Fibroblast of the aortic adventitia (primary cell): ENCODE results near the gene EIF1AD. TPM values are rescaled to one million over a fixed set of nuclear protein-coding genes. Genes with fewer than 3 reads are reported as not detected.

Experiments
- DNase-seq: peaks from one replicate; pipeline ENCODE4 v3.0.0-alpha.2; 2010; ENCODE audit warnings: low read depth
- H3K4me3 ChIP-seq: 2 replicates; pipeline ENCODE4 v1.5.1; 2011; ENCODE audit warnings: low read depth, mild to moderate bottlenecking, control low read depth, low read length, moderate library complexity
- total RNA-seq: library from RNA; depleted of rRNA; stranded (reverse); fragments of >200 nt; gene quantifications from 2 replicates; pipeline ENCODE4 v1.2.3, GENCODE V29; 2012; ENCODE audit warnings: low replicate concordance
- TF ChIP-seq, protein P1 (sequence below): IDR thresholded peaks from 2 replicates; pipeline ENCODE4 v1.5.1; 2011; ENCODE audit warnings: mild to moderate bottlenecking, low read length, control low read depth, inconsistent platforms; ENCODE audit not compliant: insufficient read depth

EIF1AD gene
- total RNA-seq, 1 donor: 26.4 TPM

DNA sequence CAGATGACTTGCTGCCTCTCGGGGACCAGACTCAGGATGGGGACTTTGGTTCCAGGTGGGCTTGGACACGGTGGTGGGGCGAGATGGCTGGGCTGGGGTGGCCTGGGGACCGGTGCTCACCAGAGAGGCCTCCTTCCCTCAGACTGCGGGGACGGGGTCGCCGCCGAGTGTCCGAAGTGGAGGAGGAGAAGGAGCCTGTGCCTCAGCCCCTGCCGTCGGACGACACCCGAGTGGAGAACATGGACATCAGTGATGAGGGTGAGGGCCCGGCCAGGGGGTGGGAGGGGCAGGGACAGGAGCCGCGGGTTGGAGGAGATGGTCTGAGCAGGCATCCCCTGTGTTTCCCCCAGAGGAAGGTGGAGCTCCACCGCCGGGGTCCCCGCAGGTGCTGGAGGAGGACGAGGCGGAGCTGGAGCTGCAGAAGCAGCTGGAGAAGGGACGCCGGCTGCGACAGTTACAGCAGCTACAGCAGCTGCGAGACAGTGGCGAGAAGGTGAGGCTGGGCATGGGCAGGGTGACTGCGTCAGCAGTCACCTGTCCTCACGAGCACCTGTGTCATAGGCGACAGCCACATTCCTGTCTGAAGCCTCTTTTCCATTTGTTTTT is 34.5 kb downstream of the EIF1AD start:
- no peak for DNase-seq
- TF ChIP-seq, protein P1, sequence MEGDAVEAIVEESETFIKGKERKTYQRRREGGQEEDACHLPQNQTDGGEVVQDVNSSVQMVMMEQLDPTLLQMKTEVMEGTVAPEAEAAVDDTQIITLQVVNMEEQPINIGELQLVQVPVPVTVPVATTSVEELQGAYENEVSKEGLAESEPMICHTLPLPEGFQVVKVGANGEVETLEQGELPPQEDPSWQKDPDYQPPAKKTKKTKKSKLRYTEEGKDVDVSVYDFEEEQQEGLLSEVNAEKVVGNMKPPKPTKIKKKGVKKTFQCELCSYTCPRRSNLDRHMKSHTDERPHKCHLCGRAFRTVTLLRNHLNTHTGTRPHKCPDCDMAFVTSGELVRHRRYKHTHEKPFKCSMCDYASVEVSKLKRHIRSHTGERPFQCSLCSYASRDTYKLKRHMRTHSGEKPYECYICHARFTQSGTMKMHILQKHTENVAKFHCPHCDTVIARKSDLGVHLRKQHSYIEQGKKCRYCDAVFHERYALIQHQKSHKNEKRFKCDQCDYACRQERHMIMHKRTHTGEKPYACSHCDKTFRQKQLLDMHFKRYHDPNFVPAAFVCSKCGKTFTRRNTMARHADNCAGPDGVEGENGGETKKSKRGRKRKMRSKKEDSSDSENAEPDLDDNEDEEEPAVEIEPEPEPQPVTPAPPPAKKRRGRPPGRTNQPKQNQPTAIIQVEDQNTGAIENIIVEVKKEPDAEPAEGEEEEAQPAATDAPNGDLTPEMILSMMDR: no peak
- no peak overlapping the region for H3K4me3 ChIP-seq

DNA sequence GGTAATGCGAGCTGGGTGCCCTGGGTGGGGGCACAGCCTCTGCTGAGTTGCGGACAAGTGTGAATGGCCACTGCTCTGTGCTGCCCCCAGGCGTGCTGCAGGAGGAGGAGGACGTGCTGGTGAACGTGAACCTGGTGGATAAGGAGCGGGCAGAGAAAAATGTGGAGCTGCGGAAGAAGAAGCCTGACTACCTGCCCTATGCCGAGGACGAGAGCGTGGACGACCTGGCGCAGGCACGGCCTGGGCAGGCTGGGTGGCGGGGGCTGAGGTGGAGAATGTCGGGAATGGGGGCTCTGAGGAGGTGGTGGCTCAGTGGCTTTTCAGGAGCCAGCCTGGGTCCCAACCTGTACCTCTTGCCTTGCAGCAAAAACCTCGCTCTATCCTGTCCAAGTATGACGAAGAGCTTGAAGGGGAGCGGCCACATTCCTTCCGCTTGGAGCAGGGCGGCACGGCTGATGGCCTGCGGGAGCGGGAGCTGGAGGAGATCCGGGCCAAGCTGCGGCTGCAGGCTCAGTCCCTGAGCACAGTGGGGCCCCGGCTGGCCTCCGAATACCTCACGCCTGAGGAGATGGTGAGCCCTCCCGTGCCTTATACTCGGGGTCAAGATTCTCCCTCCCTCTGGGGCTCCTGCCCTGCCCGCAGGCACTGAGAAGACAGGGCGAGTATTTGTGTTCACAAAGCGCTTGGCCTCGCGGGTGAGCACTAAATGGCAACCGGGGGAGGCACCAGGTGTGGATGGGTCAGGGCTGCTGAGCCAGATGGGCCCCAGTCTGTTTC is 35.8 kb downstream of the EIF1AD start:
- H3K4me3 ChIP-seq: no peak overlapping the region
- TF ChIP-seq, protein P1: no peak
- no peak for DNase-seq

DNA sequence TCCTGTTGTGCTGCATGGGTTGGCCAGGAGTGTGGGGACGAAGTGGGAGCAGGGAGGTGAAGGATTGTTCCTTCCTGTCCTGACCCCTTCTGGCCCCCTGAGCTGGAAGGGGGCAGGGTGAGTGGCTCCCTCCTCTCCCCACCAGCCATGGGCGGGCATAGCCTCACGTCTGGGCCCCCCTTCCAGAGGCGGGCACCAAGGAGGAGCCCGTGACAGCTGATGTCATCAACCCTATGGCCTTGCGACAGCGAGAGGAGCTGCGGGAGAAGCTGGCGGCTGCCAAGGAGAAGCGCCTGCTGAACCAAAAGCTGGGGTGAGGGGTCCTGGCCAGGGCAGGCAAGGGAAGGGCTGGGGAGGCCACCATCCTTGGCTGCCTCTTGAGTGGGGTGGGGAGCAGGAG is 37.1 kb downstream of the EIF1AD start:
- no peak overlapping the region for H3K4me3 ChIP-seq
- no peak for DNase-seq
- TF ChIP-seq, protein P1: no peak

DNA sequence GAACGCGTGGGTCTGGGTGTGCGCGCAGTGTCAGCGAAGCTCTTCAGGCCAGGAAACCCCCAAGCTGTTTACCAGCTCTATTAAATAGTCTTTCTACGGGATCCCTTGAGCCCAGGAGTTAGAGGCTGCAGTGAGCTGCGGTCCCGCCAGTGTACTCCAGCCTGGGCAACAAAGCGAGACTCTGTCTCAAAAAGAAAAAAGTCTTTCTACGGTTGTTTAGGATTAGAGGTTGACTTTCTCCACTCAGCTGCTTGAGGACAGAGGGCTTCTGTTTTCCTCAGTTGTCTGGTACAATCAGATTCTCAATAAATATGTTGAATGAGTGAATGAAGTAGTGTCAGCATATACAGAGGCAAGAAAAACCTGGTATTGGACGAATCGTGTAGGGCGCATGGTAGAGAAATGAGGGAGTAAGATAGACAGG is 39.8 kb downstream of the EIF1AD start:
- TF ChIP-seq, protein P1: no peak
- DNase-seq: no peak
- H3K4me3 ChIP-seq: peak overlapping the region; percentile 93

DNA sequence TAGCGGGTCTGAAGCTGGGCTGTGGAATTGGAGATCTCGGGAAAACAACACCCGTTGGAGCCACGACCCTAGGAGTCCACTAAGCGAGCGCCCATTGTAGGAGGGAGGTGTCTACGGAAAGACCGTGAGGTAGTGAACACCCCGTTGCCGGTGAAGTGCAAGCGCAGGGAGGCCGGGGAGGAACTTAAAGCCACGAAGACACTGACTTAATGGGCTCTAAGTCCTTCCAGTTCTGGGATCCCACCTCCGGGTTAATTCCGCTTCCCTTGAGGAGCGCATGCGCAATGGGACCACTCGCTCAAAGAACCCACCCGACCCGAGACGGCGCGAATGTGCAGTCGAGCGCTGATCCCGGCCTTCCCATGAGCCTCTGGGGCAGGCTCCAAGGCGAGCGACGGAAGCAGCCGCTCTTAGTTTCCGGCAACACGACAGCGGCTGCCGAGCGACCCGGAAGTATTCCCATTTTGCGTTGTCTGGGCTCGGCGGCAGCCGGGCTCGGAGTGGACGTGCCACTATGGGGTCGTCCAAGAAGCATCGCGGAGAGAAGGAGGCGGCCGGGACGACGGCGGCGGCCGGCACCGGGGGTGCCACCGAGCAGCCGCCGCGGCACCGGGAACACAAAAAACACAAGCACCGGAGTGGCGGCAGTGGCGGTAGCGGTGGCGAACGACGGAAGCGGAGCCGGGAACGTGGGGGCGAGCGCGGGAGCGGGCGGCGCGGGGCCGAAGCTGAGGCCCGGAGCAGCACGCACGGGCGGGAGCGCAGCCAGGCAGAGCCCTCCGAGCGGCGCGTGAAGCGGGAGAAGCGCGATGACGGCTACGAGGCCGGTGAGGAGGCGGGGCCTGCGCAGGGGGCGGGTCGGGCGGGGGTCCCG is 40.5 kb downstream of the EIF1AD start, which contains the start of gene SART1:
SART1 (plus strand) TSS at position 468 of the 874 bp plus-strand sequence; CDS start at position 515, 47 bp downstream.
- TF ChIP-seq, protein P1: no peak
- peak within 1 kb of the TSS; percentile 93 for H3K4me3 ChIP-seq
- peak; percentile 98 for DNase-seq

DNA sequence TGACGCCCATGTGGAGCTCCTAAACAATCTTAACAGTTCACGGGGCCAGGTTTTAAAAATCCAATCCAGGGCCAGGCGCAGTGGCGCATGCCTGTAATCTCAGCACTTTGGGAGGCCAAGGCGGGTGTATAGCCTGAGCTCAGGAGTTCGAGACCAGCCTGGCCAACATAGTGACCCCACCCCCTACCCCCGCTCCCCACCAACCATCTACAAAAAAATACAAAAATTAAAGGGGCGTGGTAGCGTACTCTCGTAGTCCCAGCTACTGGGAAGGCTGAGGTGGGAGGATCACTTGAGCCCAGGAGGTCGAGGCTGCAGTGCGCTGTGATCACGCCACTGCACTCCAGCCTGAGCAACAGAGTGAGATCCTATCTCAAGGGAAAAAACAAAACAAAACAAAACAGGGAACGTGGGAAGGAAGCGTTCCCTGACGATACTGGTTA is 41.1 kb downstream of the EIF1AD start:
- peak overlapping the region; percentile 93 for H3K4me3 ChIP-seq
- no peak for DNase-seq
- TF ChIP-seq, protein P1: no peak
